HepG2 (cell line): ENCODE data around the gene DNAJC21. TPM values are rescaled to one million over a fixed set of nuclear protein-coding genes. Genes with fewer than 3 reads are reported as not detected.

ENCODE experiments used
- ATAC-seq: fragments of 200-7000 bp; cut with Tn5 transposase; 3 replicates; pipeline ENCODE4 v1.9.1; 2020; ENCODE audit warnings: mild to moderate bottlenecking, moderate library complexity
- BruUV-seq: library from RNA; stranded (reverse); fragments of 400-500 nt; replicated peaks from 2 replicates; lab custom pipeline; 2021; lab: Mats Ljungman, UMichigan
- CTCF ChIA-PET: fragments of 300-600 bp; formaldehyde crosslinking; extraction: SDS; loops from one replicate; lab custom pipeline; 2021; ENCODE audit warnings: low total read pairs, inconsistent platforms, low intra/inter-chr PET ratio; lab: Yijun Ruan, JAX
- POLR2A ChIA-PET: fragments of 350-600 bp; sonication (Branson Sonifier 250); formaldehyde crosslinking; loops from one replicate; lab custom pipeline; 2020; ENCODE audit warnings: antibody characterized with exemption, inconsistent platforms; lab: Yijun Ruan, JAX
- DNase-seq: peaks from one replicate; pipeline ENCODE4 v3.0.0-alpha.2; 2015; ENCODE audit warnings: low spot score
- FAIRE-seq: peaks from 3 replicates; lab custom pipeline; 2011; peaks lifted over from hg19 to GRCh38; lab: Jason Lieb, UNC
- H2AFZ ChIP-seq: one replicate; pipeline ENCODE4 v1.6.1; 2011; ENCODE audit warnings: low read length, inconsistent platforms
- H3K27ac ChIP-seq: fragments of 300-600 bp; 3 replicates; pipeline ENCODE4 v1.8.0; 2011; ENCODE audit warnings: mixed run types, mild to moderate bottlenecking, mixed read lengths, low read length, inconsistent platforms; ENCODE audit not compliant: insufficient read depth; ENCODE audit errors: extremely low read length
- H3K27me3 ChIP-seq, 2 experiments: fragments of 200-600 bp in 1 of 2; 2 replicates in 1 of 2; 3 replicates in 1 of 2; pipeline versions ENCODE4 v1.6.0 to v1.8.0; 2011; ENCODE audit warnings: low read length in 2 of 2, mild to moderate bottlenecking in 2 of 2, moderate library complexity in 2 of 2, inconsistent platforms in 1 of 2; ENCODE audit not compliant: insufficient read depth in 2 of 2, control insufficient read depth in 1 of 2
- H3K36me3 ChIP-seq, 2 experiments: fragments of 200-600 bp in 1 of 2; replicated peaks in 1 of 2; 2 replicates in 1 of 2; 3 replicates in 1 of 2; pipeline versions ENCODE4 v1.5.1 to v1.8.0; 2011; ENCODE audit warnings: low read length in 2 of 2, inconsistent platforms in 1 of 2; ENCODE audit not compliant: insufficient read depth in 2 of 2, control insufficient read depth in 1 of 2
- H3K4me1 ChIP-seq: 2 replicates; pipeline ENCODE4 v1.5.1; 2012; ENCODE audit warnings: low read length, inconsistent platforms; ENCODE audit not compliant: insufficient read depth
- H3K4me2 ChIP-seq: 2 replicates; pipeline ENCODE4 v1.6.0; 2011; ENCODE audit warnings: low read depth, low read length, inconsistent platforms
- H3K4me3 ChIP-seq, 3 experiments: fragments of 200-600 bp in 1 of 3; sonication (generic), shearing (Covaris generic) in 1 of 3; replicated peaks in 1 of 3; 2 replicates each; pipeline ENCODE4 v1.5.1; 2011 to 2016; ENCODE audit warnings: low read length in 3 of 3, inconsistent platforms in 2 of 3, low read depth in 2 of 3, mild to moderate bottlenecking in 2 of 3, control low read depth in 1 of 3, mixed read lengths in 1 of 3; ENCODE audit not compliant: insufficient read depth in 1 of 3
- H3K79me2 ChIP-seq: one replicate; pipeline ENCODE4 v1.6.1; 2011; ENCODE audit warnings: low read length, inconsistent platforms; ENCODE audit not compliant: insufficient read depth
- H3K9ac ChIP-seq: 2 replicates; pipeline ENCODE4 v1.6.0; 2011; ENCODE audit warnings: mild to moderate bottlenecking, low read depth, low read length, inconsistent platforms; ENCODE audit not compliant: insufficient read depth
- H3K9me3 ChIP-seq: 2 replicates; pipeline ENCODE4 v1.5.1; 2012; ENCODE audit warnings: mild to moderate bottlenecking, low read length
- H4K20me1 ChIP-seq: 2 replicates; pipeline ENCODE4 v1.6.0; 2011; ENCODE audit warnings: inconsistent platforms, mild to moderate bottlenecking, low read length, moderate library complexity; ENCODE audit not compliant: insufficient read depth
- ASH2L ChIP-seq: fragments of 300-600, 200-600 bp; sonication (generic); IDR thresholded peaks from 2 replicates; pipeline ENCODE4 v1.7.0; 2017; ENCODE audit warnings: low read depth, mild to moderate bottlenecking, moderate library complexity, mixed read lengths, low read length; ENCODE audit not compliant: insufficient read length
- CBX1 ChIP-seq: IDR thresholded peaks from one replicate; pipeline ENCODE4 v1.6.1; 2016; ENCODE audit warnings: antibody characterized with exemption, low read depth
- FLYWCH1 ChIP-seq: sonication (generic); formaldehyde crosslinking; IDR thresholded peaks from 2 replicates; pipeline ENCODE4 v1.8.1; 2023; ENCODE audit warnings: mild to moderate bottlenecking, missing genetic modification reagents
- FOXA1 ChIP-seq, 2 experiments: fragments of 450-650 bp in 1 of 2; sonication (generic) in 1 of 2; formaldehyde crosslinking in 1 of 2; IDR thresholded peaks; 2 replicates each; pipeline versions ENCODE4 v1.4.0 to v1.6.1; 2016 to 2020; ENCODE audit warnings: missing genetic modification reagents in 1 of 2
- GABPB1 ChIP-seq: IDR thresholded peaks from 2 replicates; pipeline ENCODE4 v1.6.1; 2016; ENCODE audit warnings: mild to moderate bottlenecking, missing genetic modification reagents, moderate library complexity, missing compliant biosample characterization
- JUND ChIP-seq: sonication (generic); formaldehyde crosslinking; IDR thresholded peaks from 2 replicates; pipeline ENCODE4 v1.8.0; 2022; ENCODE audit warnings: mild to moderate bottlenecking, missing genetic modification reagents
- RBFOX2 ChIP-seq: fragments of 200-400 bp; formaldehyde crosslinking; IDR thresholded peaks from 2 replicates; pipeline ENCODE4 v1.6.1; 2017; ENCODE audit warnings: low read depth, mild to moderate bottlenecking, low read length
- SOX6 ChIP-seq, 2 experiments: fragments of 450-650 bp in 1 of 2; sonication (generic) in 1 of 2; formaldehyde crosslinking in 1 of 2; IDR thresholded peaks; 2 replicates each; pipeline versions ENCODE4 v1.4.0 to v1.6.1; 2017 to 2020; ENCODE audit warnings: antibody characterized with exemption in 1 of 2, mild to moderate bottlenecking in 1 of 2, missing genetic modification reagents in 1 of 2
- U2AF1 ChIP-seq: fragments of 200-400 bp; formaldehyde crosslinking; optimal IDR thresholded peaks from 2 replicates; pipeline ENCODE3; 2017; ENCODE audit warnings: mild to moderate bottlenecking, low read depth, low read length
- ZBTB14 ChIP-seq: sonication (generic); formaldehyde crosslinking; IDR thresholded peaks from 2 replicates; pipeline ENCODE4 v1.4.0; 2020; ENCODE audit warnings: missing genetic modification reagents
- ZBTB44 ChIP-seq: sonication (generic); formaldehyde crosslinking; IDR thresholded peaks from 2 replicates; pipeline ENCODE4 v1.4.0; 2020; ENCODE audit warnings: missing genetic modification reagents
- ZFP82 ChIP-seq: sonication (generic); formaldehyde crosslinking; IDR thresholded peaks from 2 replicates; pipeline ENCODE4 v1.5.1; 2020; ENCODE audit warnings: mild to moderate bottlenecking, missing genetic modification reagents, borderline replicate concordance
- ZHX2 ChIP-seq, 2 experiments: sonication (generic) in 1 of 2; formaldehyde crosslinking in 1 of 2; IDR thresholded peaks; 2 replicates each; pipeline versions ENCODE4 v1.6.1 to v1.9.0; 2014 to 2022; ENCODE audit warnings: antibody characterized with exemption in 1 of 2, borderline replicate concordance in 1 of 2, inconsistent platforms in 1 of 2, low read depth in 1 of 2, missing genetic modification reagents in 1 of 2
- ZNF598 ChIP-seq: sonication (generic); formaldehyde crosslinking; IDR thresholded peaks from 2 replicates; pipeline ENCODE4 v1.5.1; 2020; ENCODE audit warnings: mild to moderate bottlenecking, missing genetic modification reagents, borderline replicate concordance
- ZNF672 ChIP-seq: sonication (generic); formaldehyde crosslinking; IDR thresholded peaks from 2 replicates; pipeline ENCODE4 v1.8.1; 2022; ENCODE audit warnings: missing genetic modification reagents
- WGBS: methylation state at CpG from one replicate; pipeline ENCODE4 v1.1.6; 2017; ENCODE audit warnings: low lambda C conversion rate; 5-methylcytosine and 5-hydroxymethylcytosine counted together
- in situ Hi-C: cut with HindIII; loops from 2 replicates; pipeline ENCODE4 v1.10.0; 2017; ENCODE audit warnings: low pct_unique_long_range_greater_than_20kb; ENCODE audit not compliant: extremely low pct_ligation_motif_present
- intact Hi-C: fragments of 100-400 bp; cut with micrococcal nuclease; formaldehyde crosslinking; loops from one replicate; pipeline ENCODE4 v1.10.0; 2022; ENCODE audit not compliant: unreplicated experiment
- polyA plus RNA-seq, 8 experiments: library from polyadenylated mRNA; depleted of rRNA in 3 of 8; stranded (reverse) in 7 of 8; unstranded in 1 of 8; fragments of >200 nt; fragmentation: Illumina TruSeq in 4 of 8; extraction: Trizol in 4 of 8; gene quantifications; 2 replicates each; pipeline versions ENCODE4 v1.2.1 to v1.2.3, GENCODE V29; 2011 to 2016; ENCODE audit warnings: low read depth in 4 of 8, missing spikeins in 1 of 8, mixed read lengths in 1 of 8; ENCODE audit not compliant: insufficient read depth in 1 of 8
- total RNA-seq, 5 experiments: library from RNA; depleted of rRNA; stranded (reverse); fragments of >200 nt; fragmentation: Illumina TruSeq; extraction: Trizol; gene quantifications; 2 replicates each; pipeline ENCODE4 v1.2.3, GENCODE V29; 2016; ENCODE audit warnings: low read depth in 1 of 5

DNAJC21 gene
- total and polyA plus RNA-seq, 2 of the 13 experiments (the other 11 are each of a cell fraction or from before 2014, with no cell fraction given): 10.9 to 41.6 TPM

GRCh38 chr5:34941936-34942335 lies 12.6 kb downstream of the DNAJC21 start (continued):
- TF ChIP-seq ZBTB44: no peak
- no peak for TF ChIP-seq ZNF672 (CRISPR knock-in tag)
- no peak for TF ChIP-seq CBX1
- TF ChIP-seq ZFP82: no peak
- no peak for TF ChIP-seq ZNF598 (CRISPR knock-in tag)
- no peak for TF ChIP-seq JUND (CRISPR knock-in tag)
- TF ChIP-seq, all 625 proteins: peak for 0

GRCh38 chr5:34944044-34944443 lies 14.7 kb downstream of the DNAJC21 start:
- Histone ChIP-seq H3K9me3 (no peaks in the 10 kb centered on the region), H2AFZ (no peak overlapping the region), H3K36me3 (peaks cover 12 to 48% of the 10 kb centered on the region in 2 experiments; a peak in 4 of 5 replicates), H3K9ac (no peak overlapping the region), H3K4me1 (no peaks in the 10 kb centered on the region), H3K4me2 (no peak overlapping the region), H3K27me3 (no peaks in the 10 kb centered on the region), H3K27ac (no peak overlapping the region), H4K20me1 (no peaks in the 10 kb centered on the region), H3K4me3 (no peak overlapping the region), H3K79me2 (no peaks in the 10 kb centered on the region)
- in situ Hi-C loops: no loop called here
- intact Hi-C loops: no loop called here
- CTCF ChIA-PET: no interaction called here
- 98% methylated on average over 2 of the region's 2 CpGs for WGBS
- BruUV-seq: no TSS peak
- DNase-seq: no peak
- no peak for FAIRE-seq
- ATAC-seq: no peak
- POLR2A ChIA-PET: no interaction called here
- TF ChIP-seq RBFOX2 (no peak), U2AF1 (no peak), FOXA1 (IDR thresholded peaks at IDR 0.05) (no peak), FOXA1 (CRISPR knock-in tag; IDR thresholded peaks at IDR 0.05) (no peak), SOX6 (IDR thresholded peaks at IDR 0.05) (no peak), SOX6 (CRISPR knock-in tag; IDR thresholded peaks at IDR 0.05) (no peak), ZHX2 (IDR thresholded peaks at IDR 0.05; ENCODE audit: low read depth) (no peak), ZHX2 (CRISPR knock-in tag; IDR thresholded peaks at IDR 0.05; ENCODE audit: borderline replicate concordance) (no peak), FLYWCH1 (no peak), GABPB1 (CRISPR knock-in tag) (no peak), ZBTB14 (CRISPR knock-in tag) (no peak), ASH2L (no peak)
